Measurements from ENCODE around the gene C11orf68.

DNA sequence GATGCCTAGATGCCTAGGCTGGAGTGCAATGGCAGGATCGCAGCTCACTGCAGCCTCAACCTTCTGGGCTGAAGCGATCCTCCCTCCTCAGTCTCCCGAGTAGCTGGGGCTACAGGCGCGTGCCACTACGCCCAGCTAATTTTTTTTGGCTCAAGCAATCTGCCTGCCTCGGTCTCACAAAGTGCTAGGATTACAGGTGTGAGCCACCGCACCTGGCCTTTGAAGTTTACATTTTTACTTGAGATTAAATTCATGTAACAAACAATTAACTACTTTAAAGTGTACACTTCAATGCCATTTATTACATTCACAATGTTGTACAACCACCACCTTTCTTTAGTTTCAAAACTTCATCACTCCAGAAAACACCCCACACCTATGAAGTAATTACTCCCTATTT, 15.1 kb downstream of the C11orf68 start:
- TF ChIP-seq, protein P1, sequence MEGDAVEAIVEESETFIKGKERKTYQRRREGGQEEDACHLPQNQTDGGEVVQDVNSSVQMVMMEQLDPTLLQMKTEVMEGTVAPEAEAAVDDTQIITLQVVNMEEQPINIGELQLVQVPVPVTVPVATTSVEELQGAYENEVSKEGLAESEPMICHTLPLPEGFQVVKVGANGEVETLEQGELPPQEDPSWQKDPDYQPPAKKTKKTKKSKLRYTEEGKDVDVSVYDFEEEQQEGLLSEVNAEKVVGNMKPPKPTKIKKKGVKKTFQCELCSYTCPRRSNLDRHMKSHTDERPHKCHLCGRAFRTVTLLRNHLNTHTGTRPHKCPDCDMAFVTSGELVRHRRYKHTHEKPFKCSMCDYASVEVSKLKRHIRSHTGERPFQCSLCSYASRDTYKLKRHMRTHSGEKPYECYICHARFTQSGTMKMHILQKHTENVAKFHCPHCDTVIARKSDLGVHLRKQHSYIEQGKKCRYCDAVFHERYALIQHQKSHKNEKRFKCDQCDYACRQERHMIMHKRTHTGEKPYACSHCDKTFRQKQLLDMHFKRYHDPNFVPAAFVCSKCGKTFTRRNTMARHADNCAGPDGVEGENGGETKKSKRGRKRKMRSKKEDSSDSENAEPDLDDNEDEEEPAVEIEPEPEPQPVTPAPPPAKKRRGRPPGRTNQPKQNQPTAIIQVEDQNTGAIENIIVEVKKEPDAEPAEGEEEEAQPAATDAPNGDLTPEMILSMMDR (IDR thresholded peaks at IDR 0.05; ENCODE audit: low read length): no peak
- no peak for TF ChIP-seq EZH2 (IDR thresholded peaks at IDR 0.05; ENCODE audit: borderline replicate concordance, low read length)

All from OCI-LY1 (cell line).